ENCODE data around the gene MESP2. TPM values are rescaled to one million over a fixed set of nuclear protein-coding genes. Genes with fewer than 3 reads are reported as not detected.

Gene MESP2
- total and polyA plus RNA-seq, 2 of the 8 experiments (the other 6 are each of a cell fraction or from before 2014, with no cell fraction given) = 0.35 to 0.80 TPM

DNA sequence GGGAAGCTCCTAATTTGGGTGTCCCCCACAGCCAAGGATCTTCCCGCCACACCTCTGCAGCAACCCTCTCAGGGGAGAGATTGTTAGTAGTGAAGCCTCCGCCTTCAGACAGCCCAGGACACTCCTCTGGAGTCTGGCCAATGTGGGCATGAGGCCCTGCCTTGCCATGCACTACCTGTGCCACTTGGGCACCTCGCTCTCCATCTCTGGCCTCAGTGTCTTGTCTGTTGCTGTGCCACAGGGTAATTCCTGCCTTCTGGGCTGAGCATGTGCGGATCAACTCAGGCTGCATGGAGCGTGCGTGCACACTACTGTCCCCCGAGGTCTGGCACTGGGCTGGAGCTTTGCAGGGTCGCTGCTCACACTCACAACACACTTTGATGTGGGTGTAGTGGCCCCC lies 17.2 kb upstream of the MESP2 start:
- peaks cover 0 to 2% (median 0%) of the 10 kb centered on the region in 4 experiments; a peak in 3 of 7 replicates for H3K4me1 ChIP-seq (replicated peaks in 1 of 4; ENCODE audit: control insufficient read depth in 3 of 4, insufficient read depth in 4 of 4, low read length in 3 of 4)
- no peaks in the 10 kb centered on the region for H3K79me1 ChIP-seq (ENCODE audit: low read depth, low read length)
- no peak overlapping the region for H2BK12ac ChIP-seq (ENCODE audit: low read depth, low read length)
- no peak overlapping the region for H2AFZ ChIP-seq (ENCODE audit: low read length)
- H3K23me2 ChIP-seq (ENCODE audit: low read depth, low read length) = no peaks in the 10 kb centered on the region; the same call in 1 of the 2 replicates
- ChIA-PET CTCF (ENCODE audit: partially characterized antibody) (interaction anchor here (0.5 to 10.6 kb wide), 8 partner anchors 9 to 250 kb away, joined by 3 to 153 read pairs (median 16); partner anchors contain the start of gene MESP2), POLR2A (ENCODE audit: partially characterized antibody) (no interaction called here)
- H4K5ac ChIP-seq (ENCODE audit: insufficient read length, low read depth, low read length) = no peak overlapping the region
- H3K27ac ChIP-seq (ENCODE audit: low read depth, low read length) = no peak overlapping the region
- no peak overlapping the region for H3K18ac ChIP-seq (ENCODE audit: extremely low read depth, low read length)
- H3K23ac ChIP-seq (ENCODE audit: insufficient read length) = no peak overlapping the region
- TF ChIP-seq TAF1 (IDR thresholded peaks at IDR 0.05; ENCODE audit: low read depth, low read length) = no peak
- H2BK120ac ChIP-seq (replicated peaks; ENCODE audit: low read depth, low read length) = no peak overlapping the region
- H2BK15ac ChIP-seq (ENCODE audit: low read length) = peak overlapping the region; percentile 61; the same call in 1 of the 2 replicates
- no peak overlapping the region for H3K56ac ChIP-seq (replicated peaks; ENCODE audit: insufficient read length, low read depth, low read length)
- no peaks in the 10 kb centered on the region for H3K79me2 ChIP-seq (ENCODE audit: control insufficient read depth in 1 of 2, insufficient read depth in 2 of 2, low read length in 2 of 2)
- 87% methylated on average over 8 of the region's 8 CpGs; no CpG with 5 or more reads in 1 of the 2 experiments for WGBS, 2 experiments (ENCODE audit: extremely low coverage in 1 of 2, insufficient coverage in 1 of 2, insufficient read length in 1 of 2, insufficient replicate concordance in 2 of 2, low coverage in 1 of 2, low lambda C conversion rate in 2 of 2, missing lambda C conversion rate in 1 of 2)
- no peak overlapping the region for H3K14ac ChIP-seq (ENCODE audit: insufficient read length)
- no peak overlapping the region for H3K4ac ChIP-seq (replicated peaks; ENCODE audit: insufficient read length, low read depth, low read length)
- H2BK5ac ChIP-seq (ENCODE audit: low read depth, low read length) = no peak overlapping the region; the same call in 1 of the 2 replicates
- no peaks in the 10 kb centered on the region for H3K9me3 ChIP-seq (ENCODE audit: insufficient read depth in 2 of 2, low read depth in 1 of 2, low read length in 1 of 2)
- H3K9ac ChIP-seq (replicated peaks in 1 of 4; ENCODE audit: extremely low read depth in 1 of 4, low read depth in 3 of 4, low read length in 3 of 4) = no peak overlapping the region
- DNase-seq (ENCODE audit: low read depth in 1 of 2, low spot score in 2 of 2) (no peak), FAIRE-seq (no peak)
- no peak overlapping the region for H2AK5ac ChIP-seq (ENCODE audit: low read depth, low read length)
- no peak overlapping the region for H3K4me3 ChIP-seq (ENCODE audit: extremely low read depth in 1 of 4, insufficient read depth in 2 of 4, low read depth in 3 of 4, low read length in 4 of 4)
- H2BK20ac ChIP-seq (ENCODE audit: low read length) = no peak overlapping the region
- H4K8ac ChIP-seq (ENCODE audit: extremely low read depth, insufficient read depth, low read length) = no peak overlapping the region; the same call in 1 of the 2 replicates
- no peaks in the 10 kb centered on the region for H3K36me3 ChIP-seq (ENCODE audit: control insufficient read depth in 2 of 4, insufficient read depth in 4 of 4, low read length in 3 of 4)
- H4K91ac ChIP-seq (replicated peaks; ENCODE audit: insufficient read length, low read length) = no peak overlapping the region
- H3K4me2 ChIP-seq (ENCODE audit: insufficient read depth in 1 of 2, low read depth in 2 of 2, low read length in 2 of 2) = no peak overlapping the region
- no peaks in the 10 kb centered on the region; a peak in 2 of 7 replicates for H3K27me3 ChIP-seq (replicated peaks in 1 of 4; ENCODE audit: control insufficient read depth in 3 of 4, extremely low read depth in 1 of 4, insufficient read depth in 3 of 4, low read length in 3 of 4)
- H4K20me1 ChIP-seq (replicated peaks in 1 of 2; ENCODE audit: control insufficient read depth in 1 of 2, insufficient read depth in 2 of 2, low read length in 2 of 2) = no peaks in the 10 kb centered on the region
